OCI-LY1 (cell line): ENCODE results near the gene EEF1G.

Source experiments
- H2AFZ ChIP-seq: fragments of 200-600 bp; sonication (generic), shearing (Covaris generic); 2 replicates; pipeline ENCODE4 v1.6.0; 2014; ENCODE audit warnings: antibody characterized with exemption, mild to moderate bottlenecking, low read length
- H3F3A ChIP-seq: fragments of 200-600 bp; sonication (generic), shearing (Covaris generic); 2 replicates; pipeline ENCODE4 v1.6.0; 2014; ENCODE audit warnings: mild to moderate bottlenecking, antibody characterized with exemption, low read length, moderate library complexity; ENCODE audit not compliant: insufficient read depth
- H3K27ac ChIP-seq: fragments of 200-600 bp; sonication (generic); 2 replicates; pipeline ENCODE4 v1.5.1; 2014; ENCODE audit warnings: low read length, mixed run types, mild to moderate bottlenecking, low read depth; ENCODE audit not compliant: poor library complexity, severe bottlenecking
- H3K27me3 ChIP-seq: fragments of 200-600 bp; sonication (generic); 2 replicates; pipeline ENCODE4 v1.6.0; 2014; ENCODE audit warnings: antibody characterized with exemption, mild to moderate bottlenecking, low read length, moderate library complexity; ENCODE audit not compliant: insufficient read depth
- H3K36me3 ChIP-seq: fragments of 200-600 bp; sonication (generic); 2 replicates; pipeline ENCODE4 v1.6.1; 2014; ENCODE audit warnings: mild to moderate bottlenecking, antibody characterized with exemption, low read length, moderate library complexity, mixed read lengths; ENCODE audit not compliant: insufficient read depth
- H3K4me1 ChIP-seq: fragments of 200-600 bp; sonication (generic); 2 replicates; pipeline ENCODE4 v1.5.1; 2014; ENCODE audit warnings: mild to moderate bottlenecking, low read length, moderate library complexity; ENCODE audit not compliant: insufficient read depth, severe bottlenecking
- H3K4me2 ChIP-seq: fragments of 200-600 bp; sonication (generic), shearing (Covaris generic); 2 replicates; pipeline ENCODE4 v1.6.1; 2014; ENCODE audit warnings: low read length
- H3K4me3 ChIP-seq: fragments of 200-600 bp; sonication (generic); 2 replicates; pipeline ENCODE4 v1.5.1; 2014; ENCODE audit warnings: low read length, low read depth, mild to moderate bottlenecking, mixed read lengths; ENCODE audit not compliant: poor library complexity, severe bottlenecking
- H3K79me2 ChIP-seq: fragments of 200-600 bp; shearing (Covaris generic); 2 replicates; pipeline ENCODE4 v1.6.1; 2016; ENCODE audit warnings: mixed run types, low read length, mixed read lengths; ENCODE audit not compliant: insufficient read depth
- H3K9ac ChIP-seq: fragments of 200-600 bp; sonication (generic), shearing (Covaris generic); 2 replicates; pipeline ENCODE4 v1.6.1; 2014; ENCODE audit warnings: mild to moderate bottlenecking, low read length, mixed read lengths
- H3K9me2 ChIP-seq: fragments of 200-600 bp; sonication (generic), shearing (Covaris generic); 2 replicates; pipeline ENCODE4 v1.6.1; 2014; ENCODE audit warnings: low read depth, mild to moderate bottlenecking, low read length, mixed read lengths
- H3K9me3 ChIP-seq: fragments of 200-600 bp; shearing (Covaris generic); 2 replicates; pipeline ENCODE4 v1.6.1; 2014; ENCODE audit warnings: low read length, mixed read lengths
- H4K20me1 ChIP-seq: fragments of 200-600 bp; sonication (generic), shearing (Covaris generic); 2 replicates; pipeline ENCODE4 v1.6.0; 2016; ENCODE audit warnings: mild to moderate bottlenecking, low read length; ENCODE audit not compliant: insufficient read depth
- CTCF ChIP-seq: fragments of 200-600 bp; sonication (generic), shearing (Covaris generic); IDR thresholded peaks from 2 replicates; pipeline ENCODE4 v1.5.1; 2017; ENCODE audit warnings: mild to moderate bottlenecking, antibody characterized with exemption, low read length, moderate library complexity, mixed read lengths
- EZH2 ChIP-seq: fragments of 200-600 bp; sonication (generic), shearing (Covaris generic); IDR thresholded peaks from 2 replicates; pipeline ENCODE4 v1.8.0; 2017; ENCODE audit warnings: borderline replicate concordance, mixed run types, mild to moderate bottlenecking, antibody characterized with exemption, low read length, moderate library complexity, mixed read lengths

EEF1G gene

GRCh38 chr11:62532096-62532495 is 41.6 kb downstream of the EEF1G start:
- Histone ChIP-seq H3K4me3 (no peak overlapping the region), H2AFZ (no peak overlapping the region), H3K27ac (no peak overlapping the region), H3K27me3 (no peaks in the 10 kb centered on the region), H4K20me1 (no peaks in the 10 kb centered on the region), H3K9me2 (no peaks in the 10 kb centered on the region), H3K79me2 (no peaks in the 10 kb centered on the region), H3K9ac (no peak overlapping the region), H3F3A (no peaks in the 10 kb centered on the region), H3K36me3 (no peaks in the 10 kb centered on the region), H3K4me2 (no peak overlapping the region), H3K4me1 (no peaks in the 10 kb centered on the region), H3K9me3 (no peaks in the 10 kb centered on the region)
- TF ChIP-seq CTCF (no peak), EZH2 (no peak)

GRCh38 chr11:62516736-62517371 is 56.8 kb downstream of the EEF1G start:
- H4K20me1 ChIP-seq = no peaks in the 10 kb centered on the region
- H3K4me3 ChIP-seq = no peak overlapping the region
- H3K36me3 ChIP-seq = no peaks in the 10 kb centered on the region
- no peak overlapping the region for H3K27ac ChIP-seq
- no peak overlapping the region for H3K4me2 ChIP-seq
- no peak overlapping the region for H3K9ac ChIP-seq
- no peaks in the 10 kb centered on the region for H3K27me3 ChIP-seq
- no peaks in the 10 kb centered on the region for H3K79me2 ChIP-seq
- H3K4me1 ChIP-seq = no peaks in the 10 kb centered on the region
- no peaks in the 10 kb centered on the region for H3F3A ChIP-seq
- no peak for TF ChIP-seq CTCF
- TF ChIP-seq EZH2 = no peak
- no peaks in the 10 kb centered on the region for H3K9me2 ChIP-seq
- no peaks in the 10 kb centered on the region for H3K9me3 ChIP-seq
- no peak overlapping the region for H2AFZ ChIP-seq

DNA sequence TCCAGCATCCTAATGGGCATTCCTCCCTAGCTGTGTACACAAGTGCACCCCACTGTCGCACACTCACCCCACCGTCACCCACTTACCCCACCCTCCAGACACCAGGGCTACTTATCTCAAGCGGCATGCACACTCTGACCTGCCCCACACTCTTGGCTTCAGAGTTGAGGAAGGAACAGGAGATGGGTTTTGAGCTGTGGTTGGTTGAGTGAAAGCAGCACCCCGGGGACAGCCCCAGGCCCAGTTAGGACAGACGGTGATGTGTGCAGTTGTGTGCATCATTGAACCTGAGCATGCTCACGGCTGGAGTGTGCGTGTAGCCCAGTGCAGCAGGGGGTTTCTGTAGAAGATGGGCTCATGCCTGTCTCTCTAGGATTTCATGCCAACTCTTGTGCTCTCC is 59.5 kb downstream of the EEF1G start:
- Histone ChIP-seq H3K4me1 (no peaks in the 10 kb centered on the region), H3K4me3 (no peak overlapping the region), H3K9ac (no peak overlapping the region), H3K27ac (no peak overlapping the region), H4K20me1 (no peaks in the 10 kb centered on the region), H3K36me3 (no peaks in the 10 kb centered on the region), H3K79me2 (no peaks in the 10 kb centered on the region), H2AFZ (no peak overlapping the region), H3K9me2 (no peaks in the 10 kb centered on the region), H3K27me3 (no peaks in the 10 kb centered on the region), H3K9me3 (no peaks in the 10 kb centered on the region), H3F3A (no peaks in the 10 kb centered on the region), H3K4me2 (no peak overlapping the region)
- TF ChIP-seq CTCF (no peak), EZH2 (no peak)
